DND-41 (cell line): ENCODE measurements around the gene ZNF236.

Experiments used
- CTCF ChIP-seq: IDR thresholded peaks from 2 replicates; pipeline ENCODE4 v1.5.1; 2012; ENCODE audit warnings: borderline replicate concordance, low read length, moderate library complexity, mild to moderate bottlenecking; ENCODE audit not compliant: poor library complexity, severe bottlenecking; ENCODE audit errors: extremely low read depth
- EZH2 ChIP-seq: IDR thresholded peaks from 3 replicates; pipeline ENCODE4 v1.6.1; 2012; ENCODE audit warnings: borderline replicate concordance, low read depth, mild to moderate bottlenecking, moderate library complexity, low read length, inconsistent platforms; ENCODE audit not compliant: severe bottlenecking

GRCh38 chr18:76941284-76941683 lies 118.9 kb downstream of the ZNF236 start:
- TF ChIP-seq CTCF: no peak
- TF ChIP-seq EZH2: no peak
